HL-60 (cell line): ENCODE measurements around the gene RPS19.

Experiments used
- GABPA ChIP-seq: IDR thresholded peaks from 2 replicates; pipeline ENCODE4 v1.6.1; 2012; ENCODE audit warnings: low read depth
- POLR2AphosphoS5 ChIP-seq: IDR thresholded peaks from 2 replicates; pipeline ENCODE4 v1.6.1; 2012; ENCODE audit warnings: low read depth
- SPI1 ChIP-seq: IDR thresholded peaks from 2 replicates; pipeline ENCODE4 v1.6.1; 2012; ENCODE audit warnings: low read depth, mild to moderate bottlenecking, borderline replicate concordance
- TF ChIP-seq, protein P1 (sequence below): IDR thresholded peaks from one replicate; pipeline ENCODE4 v1.5.1; 2011; ENCODE audit warnings: low read length, control low read depth, inconsistent platforms; ENCODE audit not compliant: insufficient read depth
- TF ChIP-seq, protein P2 (sequence below): IDR thresholded peaks from 2 replicates; pipeline ENCODE4 v1.6.1; 2012; ENCODE audit warnings: low read depth; ENCODE audit not compliant: insufficient replicate concordance

DNA sequence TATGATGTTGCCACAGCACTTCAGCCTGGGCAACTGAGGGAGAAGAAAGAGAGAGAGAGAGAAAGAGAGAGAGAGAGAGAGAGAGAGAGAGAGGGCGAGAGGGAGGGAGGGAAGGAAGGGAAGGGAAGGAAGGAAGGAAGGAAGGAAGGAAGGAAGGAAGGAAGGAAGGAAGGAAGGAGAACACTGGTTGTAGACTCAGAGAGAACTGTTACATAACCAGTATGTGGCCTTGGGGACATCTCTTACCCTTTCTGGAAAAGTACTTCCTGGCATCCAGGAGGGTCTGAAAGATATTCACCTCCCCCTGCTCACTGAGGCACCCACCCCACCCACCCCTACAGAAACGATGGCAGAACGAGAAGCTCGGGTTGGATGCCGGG is 20.3 kb downstream of the RPS19 start:
- TF ChIP-seq, protein P1, sequence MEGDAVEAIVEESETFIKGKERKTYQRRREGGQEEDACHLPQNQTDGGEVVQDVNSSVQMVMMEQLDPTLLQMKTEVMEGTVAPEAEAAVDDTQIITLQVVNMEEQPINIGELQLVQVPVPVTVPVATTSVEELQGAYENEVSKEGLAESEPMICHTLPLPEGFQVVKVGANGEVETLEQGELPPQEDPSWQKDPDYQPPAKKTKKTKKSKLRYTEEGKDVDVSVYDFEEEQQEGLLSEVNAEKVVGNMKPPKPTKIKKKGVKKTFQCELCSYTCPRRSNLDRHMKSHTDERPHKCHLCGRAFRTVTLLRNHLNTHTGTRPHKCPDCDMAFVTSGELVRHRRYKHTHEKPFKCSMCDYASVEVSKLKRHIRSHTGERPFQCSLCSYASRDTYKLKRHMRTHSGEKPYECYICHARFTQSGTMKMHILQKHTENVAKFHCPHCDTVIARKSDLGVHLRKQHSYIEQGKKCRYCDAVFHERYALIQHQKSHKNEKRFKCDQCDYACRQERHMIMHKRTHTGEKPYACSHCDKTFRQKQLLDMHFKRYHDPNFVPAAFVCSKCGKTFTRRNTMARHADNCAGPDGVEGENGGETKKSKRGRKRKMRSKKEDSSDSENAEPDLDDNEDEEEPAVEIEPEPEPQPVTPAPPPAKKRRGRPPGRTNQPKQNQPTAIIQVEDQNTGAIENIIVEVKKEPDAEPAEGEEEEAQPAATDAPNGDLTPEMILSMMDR, result no peak
- TF ChIP-seq, protein P2, sequence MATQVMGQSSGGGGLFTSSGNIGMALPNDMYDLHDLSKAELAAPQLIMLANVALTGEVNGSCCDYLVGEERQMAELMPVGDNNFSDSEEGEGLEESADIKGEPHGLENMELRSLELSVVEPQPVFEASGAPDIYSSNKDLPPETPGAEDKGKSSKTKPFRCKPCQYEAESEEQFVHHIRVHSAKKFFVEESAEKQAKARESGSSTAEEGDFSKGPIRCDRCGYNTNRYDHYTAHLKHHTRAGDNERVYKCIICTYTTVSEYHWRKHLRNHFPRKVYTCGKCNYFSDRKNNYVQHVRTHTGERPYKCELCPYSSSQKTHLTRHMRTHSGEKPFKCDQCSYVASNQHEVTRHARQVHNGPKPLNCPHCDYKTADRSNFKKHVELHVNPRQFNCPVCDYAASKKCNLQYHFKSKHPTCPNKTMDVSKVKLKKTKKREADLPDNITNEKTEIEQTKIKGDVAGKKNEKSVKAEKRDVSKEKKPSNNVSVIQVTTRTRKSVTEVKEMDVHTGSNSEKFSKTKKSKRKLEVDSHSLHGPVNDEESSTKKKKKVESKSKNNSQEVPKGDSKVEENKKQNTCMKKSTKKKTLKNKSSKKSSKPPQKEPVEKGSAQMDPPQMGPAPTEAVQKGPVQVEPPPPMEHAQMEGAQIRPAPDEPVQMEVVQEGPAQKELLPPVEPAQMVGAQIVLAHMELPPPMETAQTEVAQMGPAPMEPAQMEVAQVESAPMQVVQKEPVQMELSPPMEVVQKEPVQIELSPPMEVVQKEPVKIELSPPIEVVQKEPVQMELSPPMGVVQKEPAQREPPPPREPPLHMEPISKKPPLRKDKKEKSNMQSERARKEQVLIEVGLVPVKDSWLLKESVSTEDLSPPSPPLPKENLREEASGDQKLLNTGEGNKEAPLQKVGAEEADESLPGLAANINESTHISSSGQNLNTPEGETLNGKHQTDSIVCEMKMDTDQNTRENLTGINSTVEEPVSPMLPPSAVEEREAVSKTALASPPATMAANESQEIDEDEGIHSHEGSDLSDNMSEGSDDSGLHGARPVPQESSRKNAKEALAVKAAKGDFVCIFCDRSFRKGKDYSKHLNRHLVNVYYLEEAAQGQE, result no peak
- no peak for TF ChIP-seq SPI1
- no peak for TF ChIP-seq POLR2AphosphoS5
- no peak for TF ChIP-seq GABPA
